Astrocyte of the hippocampus (primary cell): ENCODE data around the gene DNAI1.

Experiments used
- DNase-seq: peaks from one replicate; pipeline ENCODE4 v3.0.0; 2011; ENCODE audit warnings: low read depth, low spot score

The DNAI1 gene

GRCh38 chr9:34490360-34490759, 31.8 kb downstream of the DNAI1 start:
- DNase-seq = no peak

- DNase-seq = no peak
Measured at GRCh38 chr9:34490760-34491159, 32.2 kb downstream of the DNAI1 start.

- DNase-seq = no peak
Measured at GRCh38 chr9:34491596-34491995, 33.0 kb downstream of the DNAI1 start.

GRCh38 chr9:34492051-34492450, 33.4 kb downstream of the DNAI1 start:
- no peak for DNase-seq

- peak; percentile 77 for DNase-seq
Measured at GRCh38 chr9:34493972-34494535, 35.4 kb downstream of the DNAI1 start.

- peak; percentile 31 for DNase-seq
Measured at GRCh38 chr9:34496149-34496712, 37.6 kb downstream of the DNAI1 start.

- no peak for DNase-seq
Measured at GRCh38 chr9:34498553-34498952, 39.9 kb downstream of the DNAI1 start.

- DNase-seq = no peak
Measured at GRCh38 chr9:34499076-34499475, 40.5 kb downstream of the DNAI1 start.

GRCh38 chr9:34500623-34501267, 42.1 kb downstream of the DNAI1 start:
- peak; percentile 69 for DNase-seq

GRCh38 chr9:34501372-34501771, 42.8 kb downstream of the DNAI1 start:
- DNase-seq = no peak

GRCh38 chr9:34501889-34502425, 43.4 kb downstream of the DNAI1 start:
- DNase-seq = peak; percentile 98

- DNase-seq = no peak
Measured at GRCh38 chr9:34502471-34502870, 43.9 kb downstream of the DNAI1 start.

GRCh38 chr9:34502891-34503290, 44.3 kb downstream of the DNAI1 start:
- peak; percentile 62 for DNase-seq

- DNase-seq = peak; percentile 39
Measured at GRCh38 chr9:34503406-34503805, 44.8 kb downstream of the DNAI1 start.

GRCh38 chr9:34505370-34506120, 46.9 kb downstream of the DNAI1 start:
- no peak for DNase-seq

GRCh38 chr9:34506623-34507022, 48.0 kb downstream of the DNAI1 start:
- DNase-seq = no peak

- DNase-seq = no peak
Measured at GRCh38 chr9:34507556-34507955, 49.0 kb downstream of the DNAI1 start.

- DNase-seq = no peak
Measured at GRCh38 chr9:34507966-34508365, 49.4 kb downstream of the DNAI1 start.

- DNase-seq = no peak
Measured at GRCh38 chr9:34508463-34508862, 49.9 kb downstream of the DNAI1 start.

- no peak for DNase-seq
Measured at GRCh38 chr9:34508951-34509350, 50.3 kb downstream of the DNAI1 start.

- no peak for DNase-seq
Measured at GRCh38 chr9:34510497-34511468, 52.2 kb downstream of the DNAI1 start.
